Measurements from ENCODE around the gene CDCP2. TPM values are rescaled to one million over a fixed set of nuclear protein-coding genes. Genes with fewer than 3 reads are reported as not detected.

Gene CDCP2
- total and polyA plus RNA-seq, 7 donors = 0.04 TPM; not detected in 6

GRCh38 chr1:54153535-54154439 lies 987 bp upstream of the CDCP2 start:
- DNase-seq = peak; percentile 80
- no peak overlapping the region for H3K4me3 ChIP-seq
- H3K4me1 ChIP-seq = peaks cover 0 to 6% (median 0%) of the 10 kb centered on the region in 4 donors
- no peak for TF ChIP-seq POLR2AphosphoS5 (IDR thresholded peaks at IDR 0.05)
- no peak for TF ChIP-seq EP300 (IDR thresholded peaks at IDR 0.05)
- TF ChIP-seq CTCF (IDR thresholded peaks at IDR 0.05) = no peak
- TF ChIP-seq POLR2A (IDR thresholded peaks at IDR 0.05) = no peak
- H3K9me3 ChIP-seq = no peaks in the 10 kb centered on the region
- intact Hi-C loops (cut with DNase I) = no loop called here
- 59 to 72% methylated on average over 19 of the region's 19 CpGs for WGBS, 2 donors
- H3K36me3 ChIP-seq = no peaks in the 10 kb centered on the region
- H3K27me3 ChIP-seq = no peaks in the 10 kb centered on the region
- H3K27ac ChIP-seq = peak overlapping the region in 1 of 4 donors; percentile 20

- no peaks in the 10 kb centered on the region for H3K36me3 ChIP-seq
- no peak overlapping the region for H3K27ac ChIP-seq
- no peak overlapping the region for H3K4me3 ChIP-seq
- DNase-seq = no peak
- WGBS, 2 donors = 86 to 89% methylated on average over 5 of the region's 5 CpGs
- H3K4me1 ChIP-seq = peaks cover 0 to 6% (median 0%) of the 10 kb centered on the region in 4 donors
- no peaks in the 10 kb centered on the region for H3K27me3 ChIP-seq
- TF ChIP-seq POLR2AphosphoS5 (IDR thresholded peaks at IDR 0.05) (no peak), EP300 (IDR thresholded peaks at IDR 0.05) (no peak), POLR2A (IDR thresholded peaks at IDR 0.05) (no peak), CTCF (IDR thresholded peaks at IDR 0.05) (no peak)
- no peaks in the 10 kb centered on the region for H3K9me3 ChIP-seq
- intact Hi-C loops (cut with DNase I) = no loop called here
Observed at GRCh38 chr1:54151013-54151412, 1.8 kb downstream of the CDCP2 start.

GRCh38 chr1:54149734-54150133 lies 3.1 kb downstream of the CDCP2 start:
- TF ChIP-seq EP300 (IDR thresholded peaks at IDR 0.05) (no peak), POLR2AphosphoS5 (IDR thresholded peaks at IDR 0.05) (no peak), CTCF (IDR thresholded peaks at IDR 0.05) (no peak), POLR2A (IDR thresholded peaks at IDR 0.05) (no peak)
- intact Hi-C loops (cut with DNase I) = no loop called here
- H3K9me3 ChIP-seq = no peaks in the 10 kb centered on the region
- H3K4me1 ChIP-seq = peaks cover 0 to 6% (median 0%) of the 10 kb centered on the region in 4 donors
- 94 to 97% methylated on average over 3 of the region's 3 CpGs for WGBS, 2 donors
- H3K4me3 ChIP-seq = no peak overlapping the region
- DNase-seq = no peak
- no peak overlapping the region for H3K27ac ChIP-seq
- no peaks in the 10 kb centered on the region for H3K27me3 ChIP-seq
- no peaks in the 10 kb centered on the region for H3K36me3 ChIP-seq

- Histone ChIP-seq H3K4me3 (no peak overlapping the region), H3K27me3 (no peaks in the 10 kb centered on the region), H3K27ac (no peak overlapping the region), H3K36me3 (no peaks in the 10 kb centered on the region), H3K9me3 (no peaks in the 10 kb centered on the region), H3K4me1 (no peaks in the 10 kb centered on the region)
- intact Hi-C loops (cut with DNase I) = no loop called here
- 97 to 98% methylated on average over 11 of the region's 11 CpGs for WGBS, 2 donors
- TF ChIP-seq POLR2AphosphoS5 (IDR thresholded peaks at IDR 0.05) (no peak), EP300 (IDR thresholded peaks at IDR 0.05) (no peak), POLR2A (IDR thresholded peaks at IDR 0.05) (no peak), CTCF (IDR thresholded peaks at IDR 0.05) (no peak)
- no peak for DNase-seq
Observed at GRCh38 chr1:54144366-54144765, 8.4 kb downstream of the CDCP2 start.

All from sigmoid colon (tissue), 7 donors.